PC-9 (cell line): ENCODE results near the gene IL3RA. TPM values are rescaled to one million over a fixed set of nuclear protein-coding genes. Genes with fewer than 3 reads are reported as not detected.

Experiments used
- BruUV-seq: library from RNA; stranded (reverse); fragments of 400-500 nt; replicated peaks from 2 replicates; lab custom pipeline; 2021; lab: Mats Ljungman, UMichigan
- CTCF ChIA-PET: fragments of 300-600 bp; sonication (Branson Sonifier 250); formaldehyde crosslinking; loops from one replicate; lab custom pipeline; 2022; ENCODE audit warnings: antibody characterized with exemption; lab: Charles Lee
- POLR2A ChIA-PET: fragments of 300-600 bp; sonication (Branson Sonifier 250); formaldehyde crosslinking; loops from one replicate; lab custom pipeline; 2022; ENCODE audit warnings: antibody characterized with exemption; ENCODE audit not compliant: unreplicated experiment; lab: Charles Lee
- DNase-seq, 2 experiments: peaks; one replicate each; pipeline versions ENCODE4 v3.0.0 to v3.0.0-alpha.2; 2015 to 2022; ENCODE audit warnings: mixed read lengths in 1 of 2
- H2AFZ ChIP-seq: fragments of 200-600 bp; sonication (generic); 2 replicates; pipeline ENCODE4 v1.8.1; 2017; ENCODE audit warnings: antibody characterized with exemption
- H3F3A ChIP-seq: fragments of 200-600 bp; sonication (generic); 2 replicates; pipeline ENCODE4 v1.8.1; 2017; ENCODE audit warnings: antibody characterized with exemption, mild to moderate bottlenecking, low read depth; ENCODE audit not compliant: insufficient read depth
- H3K27ac ChIP-seq: fragments of 200-600 bp; sonication (generic); 2 replicates; pipeline ENCODE4 v1.6.1; 2016; ENCODE audit warnings: mixed run types
- H3K27me3 ChIP-seq: fragments of 200-600 bp; sonication (generic); 2 replicates; pipeline ENCODE4 v1.6.1; 2016; ENCODE audit warnings: low read depth, mixed run types; ENCODE audit not compliant: insufficient read depth
- H3K36me3 ChIP-seq: fragments of 200-600 bp; sonication (generic); 2 replicates; pipeline ENCODE4 v1.6.1; 2016; ENCODE audit warnings: low read depth, mixed run types
- H3K4me1 ChIP-seq: fragments of 200-600 bp; sonication (generic); replicated peaks from 2 replicates; pipeline ENCODE4 v1.6.1; 2016; ENCODE audit warnings: mixed run types; ENCODE audit not compliant: insufficient read depth
- H3K4me2 ChIP-seq: fragments of 200-600 bp; sonication (generic); 2 replicates; pipeline ENCODE4 v1.6.1; 2017; ENCODE audit warnings: mixed run types
- H3K4me3 ChIP-seq: fragments of 200-600 bp; sonication (generic); 2 replicates; pipeline ENCODE4 v1.6.1; 2016; ENCODE audit warnings: mixed run types
- H3K79me2 ChIP-seq: fragments of 200-600 bp; sonication (generic); 2 replicates; pipeline ENCODE4 v1.6.1; 2017; ENCODE audit warnings: low read depth, mixed run types
- H3K9me2 ChIP-seq: fragments of 200-600 bp; sonication (generic); 2 replicates; pipeline ENCODE4 v1.8.1; 2017; ENCODE audit warnings: mild to moderate bottlenecking; ENCODE audit not compliant: insufficient read depth
- H3K9me3 ChIP-seq: fragments of 200-600 bp; sonication (generic); 2 replicates; pipeline ENCODE4 v1.8.1; 2016; ENCODE audit warnings: low read depth; ENCODE audit not compliant: insufficient read depth
- H4K20me1 ChIP-seq: fragments of 200-600 bp; sonication (generic); 2 replicates; pipeline ENCODE4 v1.8.1; 2017; ENCODE audit not compliant: insufficient read depth
- CTCF ChIP-seq: fragments of 200-600 bp; sonication (generic); conservative IDR thresholded peaks from 2 replicates; pipeline ENCODE4 v1.6.1; 2017; ENCODE audit warnings: mixed run types, antibody characterized with exemption, mild to moderate bottlenecking, moderate library complexity
- EZH2 ChIP-seq: fragments of 200-600 bp; sonication (generic); IDR thresholded peaks from 2 replicates; pipeline ENCODE4 v1.8.0; 2017; ENCODE audit warnings: antibody characterized with exemption, low read depth
- intact Hi-C: fragments of 100-400 bp; cut with micrococcal nuclease; formaldehyde crosslinking; loops from one replicate; pipeline ENCODE4 v1.10.0; 2022; ENCODE audit not compliant: unreplicated experiment
- total RNA-seq: library from RNA; stranded (reverse); gene quantifications from 2 replicates; pipeline ENCODE4 v1.2.3, GENCODE V29; 2021

The IL3RA gene
- total RNA-seq, 1 experiment from 2014 or later = not detected

DNA sequence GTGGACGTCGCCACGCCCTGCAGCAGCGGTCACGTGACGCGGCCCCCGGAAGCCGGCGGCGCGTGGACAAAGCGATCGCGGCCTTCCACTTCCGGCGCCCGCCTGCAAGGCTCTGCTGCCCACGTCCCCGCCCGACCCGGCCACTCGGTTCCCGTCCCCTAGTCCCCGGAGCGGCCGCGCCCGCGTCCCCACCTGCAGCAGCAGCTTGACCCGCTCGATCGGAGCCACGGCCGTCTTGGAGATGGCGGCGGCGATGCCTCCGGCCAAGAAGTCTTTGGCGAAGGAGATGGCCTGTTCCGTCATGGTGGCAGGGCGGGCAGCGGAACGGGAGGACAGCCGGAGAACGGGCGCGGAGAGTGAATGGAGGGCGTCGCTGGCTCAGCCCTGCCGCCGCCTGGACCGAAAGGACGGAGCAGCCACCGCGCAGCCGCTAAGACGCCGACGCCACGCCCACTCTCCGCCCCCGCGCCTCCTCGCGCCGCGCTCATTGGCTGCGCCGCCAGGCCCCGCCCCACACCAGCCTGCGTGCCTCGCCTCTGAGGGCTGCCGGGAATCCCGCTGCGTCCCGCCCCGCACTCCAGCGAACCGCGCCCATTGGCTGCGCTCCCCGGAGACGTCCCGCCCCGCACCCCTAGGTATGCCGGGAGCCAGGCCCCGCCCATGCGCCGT lies 55.3 kb downstream of the IL3RA start, which contains the start of gene SLC25A6:
TSS of gene SLC25A6 (minus strand) at position 407 of the 669 bp plus-strand sequence. CDS start at position 303, 104 bp downstream.
- Histone ChIP-seq H3K9me2 (no peaks in the 10 kb centered on the region), H4K20me1 (peaks cover 50% of the 10 kb centered on the region), H3K36me3 (peaks cover 40% of the 10 kb centered on the region), H3K4me1 (peaks cover 9% of the 10 kb centered on the region), H3F3A (peaks cover 47% of the 10 kb centered on the region), H3K4me3 (peak within 1 kb of the TSS; percentile 100), H3K27me3 (no peaks in the 10 kb centered on the region), H3K79me2 (peaks cover 79% of the 10 kb centered on the region), H2AFZ (peak within 1 kb of the TSS; percentile 80), H3K9me3 (no peaks in the 10 kb centered on the region), H3K4me2 (peak within 1 kb of the TSS; percentile 99), H3K27ac (peak within 1 kb of the TSS; percentile 93)
- ChIA-PET CTCF (no interaction called here), POLR2A (no interaction called here)
- BruUV-seq = TSS peak; percentile 46
- intact Hi-C loops = loop anchor here (5.0 kb wide), 1 partner anchor 145 kb away; no protein-coding TSS in a partner anchor
- TF ChIP-seq EZH2 (no peak), CTCF (peak; percentile 48; the same call in 1 of the 2 replicates)
- peak; percentile 89 to 97 for DNase-seq

- Histone ChIP-seq H3K27me3 (no peaks in the 10 kb centered on the region), H3K4me2 (peak overlapping the region; percentile 98), H3K4me1 (peaks cover 9% of the 10 kb centered on the region), H2AFZ (peak overlapping the region; percentile 77), H3F3A (peaks cover 41% of the 10 kb centered on the region), H3K4me3 (peak overlapping the region; percentile 100), H3K27ac (peak overlapping the region; percentile 87), H3K79me2 (peaks cover 72% of the 10 kb centered on the region), H3K9me2 (no peaks in the 10 kb centered on the region), H3K9me3 (no peaks in the 10 kb centered on the region), H3K36me3 (peaks cover 33% of the 10 kb centered on the region), H4K20me1 (peaks cover 43% of the 10 kb centered on the region)
- peak in 1 of 2 experiments; percentile 61 for DNase-seq
- CTCF ChIA-PET = no interaction called here
- TF ChIP-seq CTCF = no peak
- no peak for TF ChIP-seq EZH2
- intact Hi-C loops = loop anchor here (5.0 kb wide), 1 partner anchor 145 kb away; no protein-coding TSS in a partner anchor
- POLR2A ChIA-PET = no interaction called here
- BruUV-seq = no TSS peak
Measured at GRCh38 chrX:1392376-1393068, 55.9 kb downstream of the IL3RA start.

DNA sequence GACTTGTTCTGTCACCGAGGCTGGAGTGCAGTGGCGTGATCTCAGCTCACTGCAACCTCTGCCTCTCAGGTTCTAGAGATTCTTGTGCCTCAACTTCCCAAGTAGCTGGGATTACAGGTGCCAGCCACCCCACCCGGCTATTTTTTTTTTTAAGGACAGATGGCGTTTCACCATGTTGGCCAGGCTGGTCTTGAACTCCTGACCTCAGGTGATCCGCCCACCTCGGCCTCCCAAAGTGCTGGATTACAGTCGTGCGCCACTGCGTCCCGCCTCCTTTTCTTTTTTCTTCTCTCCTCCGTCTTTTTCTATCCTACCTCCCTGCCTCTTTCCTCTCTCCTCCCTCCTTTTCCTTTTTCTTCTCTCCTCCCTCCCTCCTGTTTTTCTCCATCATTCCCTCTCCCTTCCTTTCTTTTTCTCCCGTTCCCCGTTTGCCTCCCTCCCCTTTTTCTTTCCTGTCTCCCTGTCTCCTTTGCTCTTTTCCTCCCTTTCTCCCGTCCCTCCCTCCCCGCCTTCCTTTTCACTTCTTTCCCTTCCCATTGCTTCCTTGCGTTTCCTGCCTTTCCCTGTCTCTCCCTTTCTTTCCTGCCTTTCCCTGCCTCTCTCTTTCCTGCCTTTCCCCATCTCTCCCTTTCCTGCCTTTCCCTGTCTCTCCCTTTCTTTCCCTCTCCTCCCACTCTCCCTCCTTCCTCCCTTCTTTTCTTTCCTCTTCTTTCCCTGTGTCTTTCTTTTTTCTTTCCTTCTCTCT lies 57.5 kb downstream of the IL3RA start:
- intact Hi-C loops = loop anchor here (5.0 kb wide), 1 partner anchor 147 kb away; no protein-coding TSS in a partner anchor
- H2AFZ ChIP-seq = no peak overlapping the region
- H4K20me1 ChIP-seq = peaks cover 28% of the 10 kb centered on the region
- H3K27me3 ChIP-seq = no peaks in the 10 kb centered on the region
- H3K4me2 ChIP-seq = peak overlapping the region; percentile 98
- TF ChIP-seq CTCF = no peak
- no peak for TF ChIP-seq EZH2
- ChIA-PET CTCF (no interaction called here), POLR2A (no interaction called here)
- no peaks in the 10 kb centered on the region for H3K9me2 ChIP-seq
- no TSS peak for BruUV-seq
- H3K79me2 ChIP-seq = peaks cover 57% of the 10 kb centered on the region
- DNase-seq = no peak
- peak overlapping the region; percentile 100; the same call in 1 of the 2 replicates for H3K4me3 ChIP-seq
- H3K4me1 ChIP-seq = peaks cover 9% of the 10 kb centered on the region
- peaks cover 22% of the 10 kb centered on the region for H3K36me3 ChIP-seq
- no peak overlapping the region for H3K27ac ChIP-seq
- H3K9me3 ChIP-seq = no peaks in the 10 kb centered on the region
- peaks cover 25% of the 10 kb centered on the region; the same call in 1 of the 2 replicates for H3F3A ChIP-seq
